Natural killer cell (primary cell): Measurements from ENCODE around the gene RPS16. TPM values are rescaled to one million over a fixed set of nuclear protein-coding genes. Genes with fewer than 3 reads are reported as not detected.

Source experiments
- ATAC-seq, 3 donors: fragments of 150-1000 bp in 2 of 3; fragments of 200-7000 bp in 1 of 3; cut with Tn5 transposase; 1 replicate in 1 of 3; 2 replicates in 2 of 3; pipeline ENCODE4 v1.10.0; 2021; ENCODE audit warnings: mild to moderate bottlenecking in 2 of 3, moderate library complexity in 2 of 3
- DNase-seq, 2 donors: peaks; one replicate each; pipeline versions ENCODE4 v3.0.0 to v3.0.0-alpha.2; 2013 to 2021; ENCODE audit warnings: mixed read lengths in 1 of 2
- H3K27ac ChIP-seq: one replicate; pipeline ENCODE4 v1.5.1; 2013; ENCODE audit warnings: mild to moderate bottlenecking, low read length
- H3K27me3 ChIP-seq: one replicate; pipeline ENCODE4 v1.6.1; 2013; ENCODE audit warnings: low read length; ENCODE audit not compliant: control insufficient read depth, insufficient read depth
- H3K36me3 ChIP-seq: one replicate; pipeline ENCODE4 v1.6.1; 2013; ENCODE audit warnings: low read length; ENCODE audit not compliant: control insufficient read depth, insufficient read depth
- H3K4me1 ChIP-seq: one replicate; pipeline ENCODE4 v1.6.1; 2013; ENCODE audit warnings: low read length; ENCODE audit not compliant: control insufficient read depth, insufficient read depth
- H3K4me3 ChIP-seq: one replicate; pipeline ENCODE4 v1.5.1; 2013; ENCODE audit warnings: low read length
- H3K9me3 ChIP-seq: one replicate; pipeline ENCODE4 v1.6.1; 2013; ENCODE audit warnings: low read length; ENCODE audit not compliant: control insufficient read depth, insufficient read depth
- H3K27ac Mint-ChIP-seq, 2 donors: one replicate each; pipeline ENCODE4 v1.8.0; 2022; ENCODE audit warnings: mild to moderate bottlenecking in 2 of 2, mixed read lengths in 2 of 2, moderate library complexity in 1 of 2
- H3K27me3 Mint-ChIP-seq, 2 donors: one replicate each; pipeline ENCODE4 v1.8.0; 2022; ENCODE audit warnings: low read depth in 2 of 2, mixed read lengths in 2 of 2
- H3K36me3 Mint-ChIP-seq: one replicate; pipeline ENCODE4 v1.8.0; 2022; ENCODE audit warnings: mixed read lengths
- H3K4me1 Mint-ChIP-seq, 2 donors: one replicate each; pipeline ENCODE4 v1.8.0; 2022; ENCODE audit warnings: mixed read lengths in 2 of 2
- H3K4me3 Mint-ChIP-seq: one replicate; pipeline ENCODE4 v1.8.0; 2022; ENCODE audit warnings: mild to moderate bottlenecking, moderate library complexity, mixed read lengths
- H3K9me3 Mint-ChIP-seq, 2 donors: one replicate each; pipeline ENCODE4 v1.8.0; 2022; ENCODE audit warnings: mixed read lengths in 2 of 2
- WGBS: methylation state at CpG from one replicate; pipeline ENCODE4 v1.1.7; 2013; ENCODE audit warnings: missing lambda C conversion rate; ENCODE audit not compliant: insufficient coverage; 5-methylcytosine and 5-hydroxymethylcytosine counted together
- intact Hi-C: fragments of 100-400 bp; cut with micrococcal nuclease; formaldehyde crosslinking; loops from one replicate; pipeline ENCODE4 v1.14.2; 2022
- total RNA-seq, 4 donors: library from RNA; stranded (reverse); fragments of 120-200 nt in 1 of 4; gene quantifications; one replicate each; pipeline versions ENCODE4 v1.2.3 to v1.2.4, GENCODE V29; 2013 to 2022
- TF ChIP-seq, protein P1 (sequence below): fragments of 200-600 bp; IDR thresholded peaks from one replicate; pipeline ENCODE4 v1.8.0; 2022; ENCODE audit warnings: antibody characterized with exemption

The RPS16 gene
- total RNA-seq, 3 donors from 2014 or later (not counting 1 experiment from before 2014, with no cell fraction given) = 1,227 to 1,543 (median 1,399) TPM

DNA sequence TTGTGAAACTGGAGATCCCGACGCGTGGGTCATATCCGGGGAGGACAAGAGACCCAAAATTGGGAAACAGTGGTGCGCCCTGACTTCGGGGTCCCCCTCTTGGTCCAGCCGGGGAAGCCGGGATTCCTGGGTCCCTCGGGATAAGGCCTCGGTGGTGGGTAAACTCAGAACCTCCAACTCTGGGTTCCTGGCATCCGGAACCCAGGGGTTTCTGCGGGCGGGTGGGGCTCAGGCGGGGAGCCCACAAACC is 28.4 kb downstream of the RPS16 start:
- H3K9me3 Mint-ChIP-seq = no peaks in the 10 kb centered on the region
- Histone ChIP-seq H3K27me3 (no peaks in the 10 kb centered on the region), H3K36me3 (peaks cover 16% of the 10 kb centered on the region), H3K9me3 (no peaks in the 10 kb centered on the region), H3K4me3 (peak overlapping the region; percentile 92), H3K27ac (peak overlapping the region; percentile 96), H3K4me1 (peaks cover 75% of the 10 kb centered on the region)
- intact Hi-C loops = no loop called here
- H3K27ac Mint-ChIP-seq = peak overlapping the region; percentile 96 to 97
- TF ChIP-seq, protein P1, sequence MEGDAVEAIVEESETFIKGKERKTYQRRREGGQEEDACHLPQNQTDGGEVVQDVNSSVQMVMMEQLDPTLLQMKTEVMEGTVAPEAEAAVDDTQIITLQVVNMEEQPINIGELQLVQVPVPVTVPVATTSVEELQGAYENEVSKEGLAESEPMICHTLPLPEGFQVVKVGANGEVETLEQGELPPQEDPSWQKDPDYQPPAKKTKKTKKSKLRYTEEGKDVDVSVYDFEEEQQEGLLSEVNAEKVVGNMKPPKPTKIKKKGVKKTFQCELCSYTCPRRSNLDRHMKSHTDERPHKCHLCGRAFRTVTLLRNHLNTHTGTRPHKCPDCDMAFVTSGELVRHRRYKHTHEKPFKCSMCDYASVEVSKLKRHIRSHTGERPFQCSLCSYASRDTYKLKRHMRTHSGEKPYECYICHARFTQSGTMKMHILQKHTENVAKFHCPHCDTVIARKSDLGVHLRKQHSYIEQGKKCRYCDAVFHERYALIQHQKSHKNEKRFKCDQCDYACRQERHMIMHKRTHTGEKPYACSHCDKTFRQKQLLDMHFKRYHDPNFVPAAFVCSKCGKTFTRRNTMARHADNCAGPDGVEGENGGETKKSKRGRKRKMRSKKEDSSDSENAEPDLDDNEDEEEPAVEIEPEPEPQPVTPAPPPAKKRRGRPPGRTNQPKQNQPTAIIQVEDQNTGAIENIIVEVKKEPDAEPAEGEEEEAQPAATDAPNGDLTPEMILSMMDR = no peak
- H3K27me3 Mint-ChIP-seq = no peaks in the 10 kb centered on the region
- ATAC-seq (no peak), DNase-seq (no peak)
- H3K4me3 Mint-ChIP-seq = peak overlapping the region; percentile 97
- H3K4me1 Mint-ChIP-seq = peaks cover 60 to 80% of the 10 kb centered on the region in 2 donors
- WGBS = under 1% methylated on average over 14 of the region's 14 CpGs
- peaks cover 7% of the 10 kb centered on the region for H3K36me3 Mint-ChIP-seq

DNA sequence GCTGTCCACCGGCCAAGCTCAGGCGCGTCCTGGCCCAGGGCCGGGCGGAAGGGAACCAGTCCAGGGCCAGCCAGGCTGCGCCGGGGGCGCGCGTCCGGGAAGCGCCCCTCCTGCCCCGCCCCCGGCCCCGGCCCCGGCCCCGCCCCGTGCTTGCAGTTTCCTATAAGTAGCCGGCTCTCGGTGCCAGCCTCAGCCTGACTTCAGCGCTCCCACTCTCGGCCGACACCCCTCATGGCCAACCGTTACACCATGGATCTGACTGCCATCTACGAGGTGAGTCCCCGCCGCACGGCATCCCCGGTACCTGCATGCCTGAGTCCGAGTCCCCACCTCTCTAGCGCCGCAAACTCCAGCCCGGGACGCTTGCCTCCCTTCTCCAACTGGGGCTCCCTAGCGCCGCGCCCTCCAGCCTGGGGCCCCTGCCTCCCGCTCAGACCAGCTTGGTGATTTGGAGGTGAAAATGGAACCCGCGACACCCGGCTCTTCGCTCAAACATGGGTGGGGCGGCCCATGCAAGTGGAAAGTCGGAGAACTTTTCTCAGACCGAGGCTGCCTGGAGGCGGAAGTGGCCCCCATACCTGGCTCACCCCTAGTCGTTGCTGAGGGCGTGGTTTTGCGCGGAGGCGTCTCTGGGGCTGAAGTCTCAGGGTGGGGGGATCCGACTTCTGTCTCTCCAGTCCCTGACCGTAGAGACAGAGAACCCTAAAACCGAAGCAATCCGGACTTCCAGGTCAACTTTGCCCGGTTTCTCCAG is 28.9 kb downstream of the RPS16 start, which contains the start of gene ZFP36:
ZFP36 (plus strand) TSS at position 192 of the 754 bp plus-strand sequence; CDS start at position 250, 58 bp downstream.
- no peaks in the 10 kb centered on the region for H3K9me3 ChIP-seq
- no peaks in the 10 kb centered on the region for H3K9me3 Mint-ChIP-seq
- ATAC-seq (peak; percentile 13 to 46 (median 31)), DNase-seq (peak; percentile 89 to 93)
- H3K27ac Mint-ChIP-seq = peak within 1 kb of the TSS; percentile 96 to 97
- TF ChIP-seq, protein P1 = no peak
- peaks cover 60 to 80% of the 10 kb centered on the region in 2 donors for H3K4me1 Mint-ChIP-seq
- intact Hi-C loops = no loop called here
- no peaks in the 10 kb centered on the region for H3K27me3 Mint-ChIP-seq
- no peaks in the 10 kb centered on the region for H3K27me3 ChIP-seq
- peak within 1 kb of the TSS; percentile 92 for H3K4me3 ChIP-seq
- peaks cover 7% of the 10 kb centered on the region for H3K36me3 Mint-ChIP-seq
- H3K4me1 ChIP-seq = peaks cover 79% of the 10 kb centered on the region
- peaks cover 16% of the 10 kb centered on the region for H3K36me3 ChIP-seq
- peak within 1 kb of the TSS; percentile 97 for H3K4me3 Mint-ChIP-seq
- 0% methylated on average over 56 of the region's 56 CpGs for WGBS
- H3K27ac ChIP-seq = peak within 1 kb of the TSS; percentile 96

DNA sequence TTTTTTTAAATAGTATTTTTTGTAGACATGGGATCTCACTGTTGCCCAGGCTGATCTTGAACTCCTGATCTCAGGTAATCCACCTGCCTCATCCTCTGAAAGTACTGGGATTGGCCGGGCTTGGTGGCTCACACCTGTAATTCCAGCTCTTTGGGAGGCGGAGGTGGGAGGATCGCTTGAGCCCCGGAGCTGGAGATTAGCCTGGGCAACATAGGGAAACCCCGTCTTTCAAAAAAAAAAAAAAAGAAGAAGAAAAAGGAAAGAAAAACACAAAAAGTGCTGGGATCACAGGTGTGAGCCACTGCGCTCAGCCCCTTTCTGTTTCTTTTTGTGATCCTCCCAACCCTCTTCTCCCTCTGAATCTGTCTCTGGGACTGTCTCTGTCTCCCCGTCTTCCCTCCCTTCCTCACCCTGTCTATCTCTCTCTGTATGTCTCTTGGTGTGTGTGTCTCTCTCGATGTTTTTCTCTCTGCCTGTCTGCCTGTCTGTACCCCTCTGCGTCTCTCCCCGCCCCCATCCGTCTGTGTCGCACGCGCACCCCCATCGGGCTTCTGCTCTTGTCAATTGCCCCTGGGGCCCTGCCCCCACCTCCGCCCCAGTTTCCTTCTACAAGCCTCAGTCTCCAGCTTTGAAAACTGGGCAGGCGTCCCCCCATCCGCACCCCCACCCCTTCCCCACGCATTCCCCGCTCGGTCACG is 29.6 kb downstream of the RPS16 start:
- Mint-ChIP-seq H3K9me3 (no peaks in the 10 kb centered on the region), H3K27me3 (no peaks in the 10 kb centered on the region), H3K27ac (peak overlapping the region; percentile 96 to 97), H3K4me3 (peak overlapping the region; percentile 85), H3K36me3 (peaks cover 7% of the 10 kb centered on the region), H3K4me1 (peaks cover 60 to 80% of the 10 kb centered on the region in 2 donors)
- Histone ChIP-seq H3K9me3 (no peaks in the 10 kb centered on the region), H3K36me3 (peaks cover 16% of the 10 kb centered on the region), H3K27ac (peak overlapping the region; percentile 96), H3K27me3 (no peaks in the 10 kb centered on the region), H3K4me3 (peak overlapping the region; percentile 92), H3K4me1 (peaks cover 79% of the 10 kb centered on the region)
- TF ChIP-seq, protein P1 = no peak
- intact Hi-C loops = no loop called here
- WGBS = 13% methylated on average over 21 of the region's 22 CpGs
- DNase-seq (peak; percentile 72 to 92), ATAC-seq (peak in 2 of 3 donors; percentile 2 to 4)
